Inflammatory macrophage treated with lipopolysaccharide for 1 hour (primary cell): ENCODE results near the gene ARHGAP33.
"Not testable (repeated sequence)": the region's sequence is repeated elsewhere in the genome, so short reads cannot be mapped to it uniquely, and the experiment has no call there.

Experiments used
- DNase-seq, 2 donors: peaks; one replicate each; pipeline ENCODE4 v3.0.0-alpha.2; 2020 to 2022

ARHGAP33 gene

GRCh38 chr19:35793381-35794165, 18.2 kb downstream of the ARHGAP33 start:
- DNase-seq = no peak

- DNase-seq = not testable (repeated sequence)
These were observed 20.2 kb downstream of the ARHGAP33 start for GRCh38 chr19:35795564-35795963.

- DNase-seq = no peak
These were observed 21.5 kb downstream of the ARHGAP33 start for GRCh38 chr19:35796645-35797542.

- no peak for DNase-seq
These were observed 22.3 kb downstream of the ARHGAP33 start for GRCh38 chr19:35797663-35798062.

GRCh38 chr19:35801828-35802227, 26.5 kb downstream of the ARHGAP33 start:
- no peak for DNase-seq

- DNase-seq = no peak
These were observed 30.2 kb downstream of the ARHGAP33 start for GRCh38 chr19:35805526-35806102.

- no peak for DNase-seq
These were observed 31.2 kb downstream of the ARHGAP33 start for GRCh38 chr19:35806597-35806996.

- DNase-seq = no peak
These were observed 32.3 kb downstream of the ARHGAP33 start for GRCh38 chr19:35807633-35808032.

GRCh38 chr19:35811317-35812219, 36.2 kb downstream of the ARHGAP33 start:
- DNase-seq = no peak

- DNase-seq = no peak
These were observed 37.1 kb downstream of the ARHGAP33 start, which contains the start of gene PRODH2 for GRCh38 chr19:35812220-35813042. TSS of gene PRODH2 (minus strand) at chr19:35812845. CDS start at chr19:35812805, 40 bp downstream.

GRCh38 chr19:35813043-35813890, 37.9 kb downstream of the ARHGAP33 start:
- DNase-seq = no peak

- DNase-seq = no peak
These were observed 40.9 kb downstream of the ARHGAP33 start for GRCh38 chr19:35816262-35816661.

GRCh38 chr19:35816846-35817245, 41.5 kb downstream of the ARHGAP33 start:
- DNase-seq = no peak

GRCh38 chr19:35818445-35818844, 43.1 kb downstream of the ARHGAP33 start:
- DNase-seq = no peak

- DNase-seq = no peak
These were observed 47.2 kb downstream of the ARHGAP33 start for GRCh38 chr19:35822579-35822978.

- no peak for DNase-seq
These were observed 48.8 kb downstream of the ARHGAP33 start for GRCh38 chr19:35824150-35824549.

- DNase-seq = peak; percentile 15 to 50
These were observed 53.4 kb downstream of the ARHGAP33 start for GRCh38 chr19:35828692-35829301.

GRCh38 chr19:35830986-35831385, 55.6 kb downstream of the ARHGAP33 start:
- DNase-seq = no peak

- DNase-seq = no peak
These were observed 56.7 kb downstream of the ARHGAP33 start for GRCh38 chr19:35832054-35832453.

- peak in 1 of 2 donors; percentile 15 for DNase-seq
These were observed 58.6 kb downstream of the ARHGAP33 start for GRCh38 chr19:35833972-35834371.
